Right cardiac atrium (tissue), 5 donors: ENCODE measurements around the gene MOSPD3. TPM values are rescaled to one million over a fixed set of nuclear protein-coding genes. Genes with fewer than 3 reads are reported as not detected.

ENCODE experiments used
- ATAC-seq, 2 donors: fragments of 200-7000 bp; cut with Tn5 transposase; one replicate each; pipeline versions ENCODE4 v1.8.0 to v1.9.1; 2020; ENCODE audit warnings: moderate library complexity in 2 of 2, mild to moderate bottlenecking in 1 of 2
- DNase-seq, 3 donors: peaks; one replicate each; pipeline ENCODE4 v3.0.0-alpha.2; 2020
- H3K27ac ChIP-seq: one replicate; pipeline ENCODE4 v1.5.1; 2013; ENCODE audit warnings: mild to moderate bottlenecking, low read length, control low read depth, moderate library complexity
- H3K27me3 ChIP-seq: one replicate; pipeline ENCODE4 v1.6.1; 2013; ENCODE audit not compliant: control insufficient read depth, insufficient read depth
- H3K4me1 ChIP-seq: one replicate; pipeline ENCODE4 v1.6.1; 2013; ENCODE audit warnings: low read length; ENCODE audit not compliant: control insufficient read depth, insufficient read depth
- H3K4me3 ChIP-seq: one replicate; pipeline ENCODE4 v1.5.1; 2013; ENCODE audit warnings: low read length, control low read depth
- H3K9me3 ChIP-seq: one replicate; pipeline ENCODE4 v1.6.1; 2013; ENCODE audit warnings: low read length; ENCODE audit not compliant: control insufficient read depth
- WGBS: extraction: QIAGEN DNeasy Blood & Tissue Kit; methylation state at CpG from one replicate; pipeline ENCODE4 v1.1.7; 2013; 5-methylcytosine and 5-hydroxymethylcytosine counted together
- intact Hi-C, 4 donors: fragments of 100-400 bp; cut with DNase I; formaldehyde crosslinking; loops; one replicate each; pipeline versions ENCODE4 v1.11.0 to v1.14.0; 2022 to 2023
- polyA plus RNA-seq: library from polyadenylated mRNA; stranded (reverse); fragments of 200-250 nt; gene quantifications from one replicate; pipeline ENCODE4 v1.2.3, GENCODE V29; 2013
- total RNA-seq, 4 donors: library from RNA; stranded (reverse); fragmentation: NEBNext Ultra II Directional; extraction: Animal tissue kit (Norgen Biotek cat#: 25700); gene quantifications; one replicate each; pipeline ENCODE4 v1.2.1, GENCODE V29; 2021
- donor health status: healthy with polysubstance abuse.
- donor health status: DM: no; HTN: yes; CAD: no.
- donor health status: DM: no; HTN: no; CAD: no.
- donor health status: DM: no; HTN: yes; CAD: no; lungs with severe emphysema.
- donor health status: DM: yes; HTN: yes; CAD: no.

MOSPD3 gene
- total and polyA plus RNA-seq, 5 donors = 11.1 to 13.8 (median 12.2) TPM

GRCh38 chr7:100629117-100629716 is 16.9 kb downstream of the MOSPD3 start:
- H3K27ac ChIP-seq = no peak overlapping the region
- peak in 2 of 3 donors; percentile 40 to 63 for DNase-seq
- H3K4me1 ChIP-seq = peaks cover 3% of the 10 kb centered on the region
- ATAC-seq = no peak
- H3K9me3 ChIP-seq = no peaks in the 10 kb centered on the region
- intact Hi-C loops = no loop called here
- WGBS = 77% methylated on average over 11 of the region's 11 CpGs
- no peaks in the 10 kb centered on the region for H3K27me3 ChIP-seq
- no peak overlapping the region for H3K4me3 ChIP-seq

GRCh38 chr7:100630066-100630465 is 17.7 kb downstream of the MOSPD3 start:
- DNase-seq = no peak
- intact Hi-C loops = no loop called here

GRCh38 chr7:100632951-100633717 is 20.8 kb downstream of the MOSPD3 start:
- H3K27ac ChIP-seq = no peak overlapping the region
- no peaks in the 10 kb centered on the region for H3K9me3 ChIP-seq
- 2% methylated on average over 72 of the region's 72 CpGs for WGBS
- peaks cover 3% of the 10 kb centered on the region for H3K4me1 ChIP-seq
- peak; percentile 54 to 80 (median 73) for DNase-seq
- no peaks in the 10 kb centered on the region for H3K27me3 ChIP-seq
- peak; percentile 71 to 72 for ATAC-seq
- intact Hi-C loops = no loop called here
- peak overlapping the region; percentile 34 for H3K4me3 ChIP-seq

More at GRCh38 chr7:100630066-100630465, 17.7 kb downstream of the MOSPD3 start:
- H3K4me3 ChIP-seq = no peak overlapping the region
- WGBS = 91% methylated on average over 4 of the region's 4 CpGs
- no peak for ATAC-seq
- no peaks in the 10 kb centered on the region for H3K9me3 ChIP-seq
- H3K27ac ChIP-seq = no peak overlapping the region
- no peaks in the 10 kb centered on the region for H3K27me3 ChIP-seq
- H3K4me1 ChIP-seq = peaks cover 3% of the 10 kb centered on the region

- Histone ChIP-seq H3K27ac (no peak overlapping the region), H3K9me3 (no peaks in the 10 kb centered on the region), H3K4me3 (no peak overlapping the region), H3K4me1 (no peaks in the 10 kb centered on the region), H3K27me3 (no peaks in the 10 kb centered on the region)
- 71% methylated on average over 17 of the region's 17 CpGs for WGBS
- intact Hi-C loops = no loop called here
- no peak for DNase-seq
- ATAC-seq = no peak
Measured at GRCh38 chr7:100639995-100640516, 27.7 kb downstream of the MOSPD3 start.

- no peaks in the 10 kb centered on the region for H3K27me3 ChIP-seq
- WGBS = 66% methylated on average over 24 of the region's 24 CpGs
- intact Hi-C loops = no loop called here
- no peaks in the 10 kb centered on the region for H3K4me1 ChIP-seq
- DNase-seq = no peak
- peak in 1 of 2 donors; percentile 16 for ATAC-seq
- no peaks in the 10 kb centered on the region for H3K9me3 ChIP-seq
- H3K4me3 ChIP-seq = no peak overlapping the region
- no peak overlapping the region for H3K27ac ChIP-seq
Measured at GRCh38 chr7:100640517-100641440, 28.4 kb downstream of the MOSPD3 start.

- ATAC-seq = no peak
- Histone ChIP-seq H3K9me3 (no peaks in the 10 kb centered on the region), H3K27ac (no peak within 1 kb of the TSS), H3K4me1 (no peaks in the 10 kb centered on the region), H3K4me3 (no peak within 1 kb of the TSS), H3K27me3 (no peaks in the 10 kb centered on the region)
- intact Hi-C loops = no loop called here
- DNase-seq = no peak
- WGBS = 42% methylated on average over 10 of the region's 10 CpGs
Measured at GRCh38 chr7:100641463-100641859, 29.1 kb downstream of the MOSPD3 start, which contains the start of gene TFR2. Gene TFR2, minus strand, starts transcription at chr7:100641552. Its CDS starts 43 bp downstream, at chr7:100641509.

GRCh38 chr7:100641860-100642533 is 29.7 kb downstream of the MOSPD3 start:
- H3K4me3 ChIP-seq = no peak overlapping the region
- no peak overlapping the region for H3K27ac ChIP-seq
- DNase-seq (no peak), ATAC-seq (peak in 1 of 2 donors; percentile 31)
- no peaks in the 10 kb centered on the region for H3K9me3 ChIP-seq
- no peaks in the 10 kb centered on the region for H3K27me3 ChIP-seq
- intact Hi-C loops = no loop called here
- H3K4me1 ChIP-seq = no peaks in the 10 kb centered on the region
- 79% methylated on average over 10 of the region's 10 CpGs for WGBS

- 48% methylated on average over 11 of the region's 11 CpGs for WGBS
- H3K4me1 ChIP-seq = no peaks in the 10 kb centered on the region
- H3K27me3 ChIP-seq = no peaks in the 10 kb centered on the region
- ATAC-seq (peak in 1 of 2 donors; percentile 32), DNase-seq (no peak)
- H3K9me3 ChIP-seq = no peaks in the 10 kb centered on the region
- H3K4me3 ChIP-seq = no peak overlapping the region
- intact Hi-C loops = no loop called here
- no peak overlapping the region for H3K27ac ChIP-seq
Measured at GRCh38 chr7:100642534-100642907, 30.2 kb downstream of the MOSPD3 start.

- WGBS = 73% methylated on average over 15 of the region's 15 CpGs
- intact Hi-C loops = no loop called here
- no peak overlapping the region for H3K4me3 ChIP-seq
- ATAC-seq = no peak
- no peaks in the 10 kb centered on the region for H3K27me3 ChIP-seq
- H3K9me3 ChIP-seq = no peaks in the 10 kb centered on the region
- no peak overlapping the region for H3K27ac ChIP-seq
- H3K4me1 ChIP-seq = no peaks in the 10 kb centered on the region
- DNase-seq = no peak
Measured at GRCh38 chr7:100649826-100650565, 37.7 kb downstream of the MOSPD3 start.
